Astrocyte (in vitro differentiated cells and primary cell): Measurements from ENCODE around the gene MYO3B.

Source experiments
- EZH2 ChIP-seq: IDR thresholded peaks from 2 replicates; pipeline ENCODE4 v1.6.1; 2012; ENCODE audit warnings: mild to moderate bottlenecking, low read length, inconsistent platforms; ENCODE audit not compliant: insufficient read depth
- TF ChIP-seq, protein P1 (sequence below): IDR thresholded peaks from 2 replicates; pipeline ENCODE4 v1.5.1; 2011; ENCODE audit warnings: low read depth, mild to moderate bottlenecking, inconsistent platforms, low read length, moderate library complexity; ENCODE audit not compliant: insufficient read depth

DNA sequence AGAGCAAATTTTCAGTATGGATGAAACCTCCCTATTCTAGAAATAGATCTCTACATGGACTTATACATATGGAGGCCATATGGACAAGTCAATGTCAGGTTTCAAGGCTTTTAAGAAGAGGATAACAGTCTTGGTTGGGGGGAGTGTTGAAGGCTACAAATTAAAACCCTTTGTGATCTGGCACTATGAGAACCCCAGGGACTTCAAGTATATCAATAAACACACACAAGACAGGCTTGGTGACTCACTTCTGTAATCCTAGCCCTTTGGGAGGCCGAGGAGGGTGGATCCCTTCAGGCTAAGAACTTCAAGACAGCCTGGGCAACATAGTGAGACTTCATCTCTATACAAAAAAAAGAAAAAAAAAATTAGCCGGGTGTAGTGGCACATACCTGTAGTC lies 410.0 kb downstream of the MYO3B start:
- TF ChIP-seq, protein P1, sequence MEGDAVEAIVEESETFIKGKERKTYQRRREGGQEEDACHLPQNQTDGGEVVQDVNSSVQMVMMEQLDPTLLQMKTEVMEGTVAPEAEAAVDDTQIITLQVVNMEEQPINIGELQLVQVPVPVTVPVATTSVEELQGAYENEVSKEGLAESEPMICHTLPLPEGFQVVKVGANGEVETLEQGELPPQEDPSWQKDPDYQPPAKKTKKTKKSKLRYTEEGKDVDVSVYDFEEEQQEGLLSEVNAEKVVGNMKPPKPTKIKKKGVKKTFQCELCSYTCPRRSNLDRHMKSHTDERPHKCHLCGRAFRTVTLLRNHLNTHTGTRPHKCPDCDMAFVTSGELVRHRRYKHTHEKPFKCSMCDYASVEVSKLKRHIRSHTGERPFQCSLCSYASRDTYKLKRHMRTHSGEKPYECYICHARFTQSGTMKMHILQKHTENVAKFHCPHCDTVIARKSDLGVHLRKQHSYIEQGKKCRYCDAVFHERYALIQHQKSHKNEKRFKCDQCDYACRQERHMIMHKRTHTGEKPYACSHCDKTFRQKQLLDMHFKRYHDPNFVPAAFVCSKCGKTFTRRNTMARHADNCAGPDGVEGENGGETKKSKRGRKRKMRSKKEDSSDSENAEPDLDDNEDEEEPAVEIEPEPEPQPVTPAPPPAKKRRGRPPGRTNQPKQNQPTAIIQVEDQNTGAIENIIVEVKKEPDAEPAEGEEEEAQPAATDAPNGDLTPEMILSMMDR, result no peak
- no peak for TF ChIP-seq EZH2
